ENCODE measurements around the gene SH2B2.
A peak's percentile ranks its signal among the peaks of the same experiment; 100 is the strongest.

Gene SH2B2

DNA sequence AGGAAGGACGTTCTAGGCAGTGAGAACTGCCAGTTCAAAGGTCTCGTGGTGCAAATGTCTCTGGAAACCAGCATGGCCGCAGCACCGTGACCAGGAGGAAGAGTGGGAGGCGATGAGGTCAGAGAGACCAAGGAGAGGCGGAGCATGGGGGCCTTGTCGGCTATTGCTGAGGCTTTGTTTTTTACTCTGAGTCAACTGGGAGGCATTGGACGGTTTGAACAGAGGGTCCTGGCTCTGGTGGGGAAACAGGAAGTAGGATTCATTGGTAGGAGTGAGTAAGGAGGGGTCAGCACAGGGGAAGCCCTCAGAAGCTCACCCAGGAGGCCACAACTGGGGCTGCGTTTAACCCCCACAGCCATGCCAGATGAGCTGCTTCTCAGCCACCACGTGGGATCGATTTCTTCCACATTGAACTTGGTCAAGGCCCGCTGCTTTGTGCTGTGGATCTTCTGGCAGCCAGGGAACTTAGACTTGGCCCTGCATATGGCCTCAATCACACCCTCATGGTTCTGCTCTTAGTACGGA is 22.2 kb upstream of the SH2B2 start:
- no peak for TF ChIP-seq CTCF (IDR thresholded peaks at IDR 0.05; ENCODE audit: low read depth, low read length, missing control alignments)
- no peak for DNase-seq (ENCODE audit: low read depth)
- in situ Hi-C loops (cut with HindIII; ENCODE audit: low sequenced_read_pairs), result no loop called here
- H3K4me3 ChIP-seq (ENCODE audit: low read depth, low read length), result no peak overlapping the region

DNA sequence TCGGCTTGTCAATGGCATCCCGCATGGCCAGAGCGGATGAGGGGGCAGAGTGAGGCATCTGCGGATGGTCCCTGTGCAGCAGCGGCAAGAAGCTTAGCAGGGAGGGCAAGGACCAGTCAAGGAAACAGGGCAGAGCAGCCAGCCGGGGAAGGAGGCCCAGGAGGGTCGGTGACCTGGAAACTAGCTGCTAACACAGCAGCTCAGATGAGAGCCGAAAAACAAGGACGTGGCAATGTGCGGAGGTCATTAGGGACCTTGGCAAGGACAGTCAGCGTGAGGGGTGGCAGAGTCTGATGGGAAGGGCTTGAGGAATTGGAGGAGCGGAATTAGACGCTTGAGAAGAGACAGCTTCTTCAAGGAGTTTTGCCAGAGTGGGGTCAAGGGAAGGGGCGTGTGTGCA is 20.1 kb upstream of the SH2B2 start:
- TF ChIP-seq CTCF (IDR thresholded peaks at IDR 0.05; ENCODE audit: low read depth, low read length, missing control alignments), result no peak
- in situ Hi-C loops (cut with HindIII; ENCODE audit: low sequenced_read_pairs), result no loop called here
- no peak overlapping the region for H3K4me3 ChIP-seq (ENCODE audit: low read depth, low read length)

DNA sequence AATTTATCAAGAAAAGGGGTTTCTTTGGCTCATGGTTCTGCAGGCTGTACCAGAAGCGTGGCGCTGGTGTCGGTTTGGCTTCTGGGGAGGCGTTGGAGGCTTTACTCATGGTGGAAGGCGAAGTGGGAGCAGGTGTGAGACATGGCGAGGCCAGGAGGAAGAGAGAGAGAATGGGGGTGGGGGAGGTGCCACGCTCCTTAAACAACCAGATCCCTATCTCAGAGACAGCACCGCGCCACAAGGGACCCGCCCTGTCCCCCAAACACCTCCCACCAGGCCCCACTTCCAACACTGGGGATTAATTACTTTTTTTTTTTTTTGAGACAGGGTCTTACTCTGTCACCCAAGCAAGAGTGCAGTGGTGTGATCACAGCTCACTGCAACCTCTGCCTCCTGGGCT is 18.0 kb upstream of the SH2B2 start:
- no peak overlapping the region for H3K4me3 ChIP-seq (ENCODE audit: low read depth, low read length)
- TF ChIP-seq CTCF (IDR thresholded peaks at IDR 0.05; ENCODE audit: low read depth, low read length, missing control alignments), result no peak
- DNase-seq (ENCODE audit: low read depth), result no peak
- in situ Hi-C loops (cut with HindIII; ENCODE audit: low sequenced_read_pairs), result no loop called here

More for the DNA sequence above, 20.1 kb upstream of the SH2B2 start:
- no peak for DNase-seq (ENCODE audit: low read depth)

GRCh38 chr7:102270178-102270887 is 16.3 kb upstream of the SH2B2 start:
- H3K4me3 ChIP-seq (ENCODE audit: low read depth, low read length), result no peak overlapping the region
- TF ChIP-seq CTCF (IDR thresholded peaks at IDR 0.05; ENCODE audit: low read depth, low read length, missing control alignments), result no peak
- in situ Hi-C loops (cut with HindIII; ENCODE audit: low sequenced_read_pairs), result no loop called here
- DNase-seq (ENCODE audit: low read depth), result no peak

GRCh38 chr7:102271158-102271798 is 15.4 kb upstream of the SH2B2 start:
- no peak overlapping the region for H3K4me3 ChIP-seq (ENCODE audit: low read depth, low read length)
- in situ Hi-C loops (cut with HindIII; ENCODE audit: low sequenced_read_pairs), result no loop called here
- DNase-seq (ENCODE audit: low read depth), result no peak
- no peak for TF ChIP-seq CTCF (IDR thresholded peaks at IDR 0.05; ENCODE audit: low read depth, low read length, missing control alignments)

GRCh38 chr7:102272075-102272916 is 14.4 kb upstream of the SH2B2 start:
- H3K4me3 ChIP-seq (ENCODE audit: low read depth, low read length), result no peak overlapping the region
- peak; percentile 33 for DNase-seq (ENCODE audit: low read depth)
- in situ Hi-C loops (cut with HindIII; ENCODE audit: low sequenced_read_pairs), result no loop called here
- TF ChIP-seq CTCF (IDR thresholded peaks at IDR 0.05; ENCODE audit: low read depth, low read length, missing control alignments), result peak; percentile 90

All from astrocyte of the cerebellum (primary cell).